Chondrocyte (in vitro differentiated cells): ENCODE data around the gene MACROD2. TPM values are rescaled to one million over a fixed set of nuclear protein-coding genes. Genes with fewer than 3 reads are reported as not detected.

Source experiments
- DNase-seq: peaks from one replicate; pipeline ENCODE4 v3.0.0; 2021; ENCODE audit warnings: mixed read lengths, low spot score
- H3K27ac Mint-ChIP-seq: one replicate; pipeline ENCODE4 v1.8.0; 2021; ENCODE audit warnings: mild to moderate bottlenecking, moderate library complexity, mixed read lengths; ENCODE audit not compliant: unreplicated experiment
- H3K27me3 Mint-ChIP-seq: 2 replicates; pipeline ENCODE4 v1.8.0; 2021; ENCODE audit warnings: low read depth, mixed read lengths
- H3K36me3 Mint-ChIP-seq: 2 replicates; pipeline ENCODE4 v1.8.0; 2021; ENCODE audit warnings: low read depth, mixed read lengths
- H3K4me1 Mint-ChIP-seq: 2 replicates; pipeline ENCODE4 v1.8.0; 2021; ENCODE audit warnings: low read depth, mild to moderate bottlenecking, mixed read lengths
- H3K4me3 Mint-ChIP-seq: one replicate; pipeline ENCODE4 v1.8.0; 2021; ENCODE audit warnings: mild to moderate bottlenecking, moderate library complexity, mixed read lengths; ENCODE audit not compliant: unreplicated experiment
- H3K9me3 Mint-ChIP-seq: 2 replicates; pipeline ENCODE4 v1.8.0; 2021; ENCODE audit warnings: low read depth, mixed read lengths
- total RNA-seq: library from RNA; stranded (reverse); gene quantifications from 3 replicates; pipeline ENCODE4 v1.2.1, GENCODE V29; 2021
- TF ChIP-seq, protein P1 (sequence below): fragments of 200-600 bp; sonication (generic); IDR thresholded peaks from 2 replicates; pipeline ENCODE4 v1.5.0; 2021; ENCODE audit warnings: antibody characterized with exemption, mild to moderate bottlenecking, moderate library complexity

Gene MACROD2
- total RNA-seq, 1 donor from 2014 or later, result 3.2 TPM

DNA sequence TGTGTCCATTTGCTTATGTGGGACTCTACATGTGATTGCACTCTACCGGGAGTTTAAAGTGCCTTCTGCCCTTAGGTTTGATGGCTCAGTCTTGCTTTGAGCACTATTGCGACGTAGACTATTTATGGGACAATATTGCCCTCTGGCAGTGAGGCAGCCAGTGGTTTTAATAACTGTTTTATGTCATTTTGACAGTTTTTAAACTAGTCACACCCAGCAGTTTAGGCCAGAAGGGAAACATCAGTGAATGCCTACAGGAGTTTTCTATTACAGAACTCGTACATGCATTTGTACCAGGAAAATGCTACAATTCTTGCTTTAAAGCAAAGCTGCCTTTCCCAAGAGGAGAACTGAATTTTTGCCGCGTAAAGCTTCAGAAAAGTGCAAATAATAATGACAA, 1764.3 kb downstream of the MACROD2 start:
- peaks cover 5% of the 10 kb centered on the region for H3K9me3 Mint-ChIP-seq
- H3K27ac Mint-ChIP-seq, result no peak overlapping the region
- peaks cover 28% of the 10 kb centered on the region for H3K4me1 Mint-ChIP-seq
- no peaks in the 10 kb centered on the region for H3K36me3 Mint-ChIP-seq
- H3K27me3 Mint-ChIP-seq, result no peaks in the 10 kb centered on the region
- TF ChIP-seq, protein P1, sequence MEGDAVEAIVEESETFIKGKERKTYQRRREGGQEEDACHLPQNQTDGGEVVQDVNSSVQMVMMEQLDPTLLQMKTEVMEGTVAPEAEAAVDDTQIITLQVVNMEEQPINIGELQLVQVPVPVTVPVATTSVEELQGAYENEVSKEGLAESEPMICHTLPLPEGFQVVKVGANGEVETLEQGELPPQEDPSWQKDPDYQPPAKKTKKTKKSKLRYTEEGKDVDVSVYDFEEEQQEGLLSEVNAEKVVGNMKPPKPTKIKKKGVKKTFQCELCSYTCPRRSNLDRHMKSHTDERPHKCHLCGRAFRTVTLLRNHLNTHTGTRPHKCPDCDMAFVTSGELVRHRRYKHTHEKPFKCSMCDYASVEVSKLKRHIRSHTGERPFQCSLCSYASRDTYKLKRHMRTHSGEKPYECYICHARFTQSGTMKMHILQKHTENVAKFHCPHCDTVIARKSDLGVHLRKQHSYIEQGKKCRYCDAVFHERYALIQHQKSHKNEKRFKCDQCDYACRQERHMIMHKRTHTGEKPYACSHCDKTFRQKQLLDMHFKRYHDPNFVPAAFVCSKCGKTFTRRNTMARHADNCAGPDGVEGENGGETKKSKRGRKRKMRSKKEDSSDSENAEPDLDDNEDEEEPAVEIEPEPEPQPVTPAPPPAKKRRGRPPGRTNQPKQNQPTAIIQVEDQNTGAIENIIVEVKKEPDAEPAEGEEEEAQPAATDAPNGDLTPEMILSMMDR, result peak; percentile 77
- H3K4me3 Mint-ChIP-seq, result no peak overlapping the region
- DNase-seq, result no peak

GRCh38 chr20:15760001-15760621, 1764.8 kb downstream of the MACROD2 start:
- Mint-ChIP-seq H3K4me3 (no peak overlapping the region), H3K27me3 (no peaks in the 10 kb centered on the region), H3K9me3 (peaks cover 8% of the 10 kb centered on the region), H3K4me1 (peaks cover 28% of the 10 kb centered on the region), H3K27ac (no peak overlapping the region), H3K36me3 (peaks cover 2% of the 10 kb centered on the region)
- DNase-seq, result no peak
- TF ChIP-seq, protein P1, result no peak

DNA sequence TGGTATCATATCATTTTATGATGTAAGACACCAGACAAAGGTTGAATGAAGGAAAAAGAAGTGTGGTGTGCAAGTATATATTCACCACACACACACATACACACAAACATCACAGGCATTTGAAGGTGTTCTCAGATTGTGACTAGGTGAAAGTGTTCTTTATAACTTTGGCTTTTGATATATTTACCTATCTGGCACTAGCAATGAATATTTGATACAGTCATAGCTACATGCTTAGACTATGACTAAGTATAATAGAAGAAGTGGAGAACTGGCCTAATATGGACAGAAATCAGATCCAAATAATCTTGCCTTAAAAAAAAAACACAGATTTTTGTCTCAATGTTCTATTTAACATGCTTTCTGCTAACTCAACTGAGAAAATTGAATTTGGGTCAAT, 1768.0 kb downstream of the MACROD2 start:
- peaks cover 28% of the 10 kb centered on the region for H3K4me1 Mint-ChIP-seq
- H3K4me3 Mint-ChIP-seq, result no peak overlapping the region
- no peak for DNase-seq
- peaks cover 8% of the 10 kb centered on the region for H3K9me3 Mint-ChIP-seq
- no peaks in the 10 kb centered on the region for H3K27me3 Mint-ChIP-seq
- TF ChIP-seq, protein P1, result no peak
- H3K36me3 Mint-ChIP-seq, result peaks cover 2% of the 10 kb centered on the region
- no peak overlapping the region for H3K27ac Mint-ChIP-seq

DNA sequence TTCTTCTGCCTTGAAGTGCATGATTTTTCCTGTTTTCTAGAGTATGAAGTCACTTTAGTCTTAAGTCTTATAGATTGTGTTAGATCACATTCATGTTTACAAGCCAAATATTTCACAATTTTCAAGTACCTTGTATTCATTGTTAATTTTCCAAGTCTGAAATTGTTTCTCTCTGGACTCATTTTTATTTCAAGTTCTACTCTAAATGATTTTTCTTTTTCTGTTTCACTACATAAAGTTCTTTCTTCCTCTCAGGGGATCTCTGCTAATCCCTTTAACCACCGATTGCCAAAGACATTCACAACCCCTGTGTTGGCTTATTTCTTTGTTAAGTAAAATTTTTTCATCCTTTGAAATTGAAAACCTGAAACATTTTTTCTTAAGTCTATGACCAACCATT, 1772.3 kb downstream of the MACROD2 start:
- H3K4me3 Mint-ChIP-seq, result no peak overlapping the region
- TF ChIP-seq, protein P1, result no peak
- H3K4me1 Mint-ChIP-seq, result peaks cover 15% of the 10 kb centered on the region
- DNase-seq, result no peak
- H3K36me3 Mint-ChIP-seq, result peaks cover 2% of the 10 kb centered on the region
- H3K27me3 Mint-ChIP-seq, result no peaks in the 10 kb centered on the region
- peaks cover 8% of the 10 kb centered on the region for H3K9me3 Mint-ChIP-seq
- H3K27ac Mint-ChIP-seq, result no peak overlapping the region

- no peak overlapping the region for H3K4me3 Mint-ChIP-seq
Observed at GRCh38 chr20:15767999-15768741, 1772.9 kb downstream of the MACROD2 start.

More at GRCh38 chr20:15767999-15768741, 1772.9 kb downstream of the MACROD2 start:
- peaks cover 2% of the 10 kb centered on the region for H3K36me3 Mint-ChIP-seq
- no peak for DNase-seq
- no peak overlapping the region for H3K27ac Mint-ChIP-seq
- TF ChIP-seq, protein P1, result no peak
- H3K27me3 Mint-ChIP-seq, result no peaks in the 10 kb centered on the region
- peaks cover 13% of the 10 kb centered on the region for H3K4me1 Mint-ChIP-seq
- peaks cover 8% of the 10 kb centered on the region for H3K9me3 Mint-ChIP-seq
